Osteocyte (in vitro differentiated cells): Measurements from ENCODE around the gene NFKB1. TPM values are rescaled to one million over a fixed set of nuclear protein-coding genes. Genes with fewer than 3 reads are reported as not detected.
"Not testable (repeated sequence)": the region's sequence is repeated elsewhere in the genome, so short reads cannot be mapped to it uniquely, and the experiment has no call there.

Experiments
- DNase-seq: peaks from one replicate; pipeline ENCODE4 v3.0.0; 2021; ENCODE audit warnings: mixed read lengths; ENCODE audit not compliant: unreplicated experiment; ENCODE audit errors: extremely low spot score
- H3K27ac Mint-ChIP-seq: one replicate; pipeline ENCODE4 v1.8.0; 2021; ENCODE audit warnings: mild to moderate bottlenecking, mixed read lengths; ENCODE audit not compliant: unreplicated experiment
- H3K27me3 Mint-ChIP-seq: one replicate; pipeline ENCODE4 v1.8.0; 2021; ENCODE audit warnings: mixed read lengths; ENCODE audit not compliant: unreplicated experiment
- H3K36me3 Mint-ChIP-seq: one replicate; pipeline ENCODE4 v1.8.0; 2021; ENCODE audit warnings: mixed read lengths; ENCODE audit not compliant: unreplicated experiment
- H3K4me1 Mint-ChIP-seq: one replicate; pipeline ENCODE4 v1.8.0; 2021; ENCODE audit warnings: mixed read lengths; ENCODE audit not compliant: unreplicated experiment
- H3K4me3 Mint-ChIP-seq: one replicate; pipeline ENCODE4 v1.8.0; 2021; ENCODE audit warnings: mild to moderate bottlenecking, moderate library complexity, mixed read lengths; ENCODE audit not compliant: unreplicated experiment
- H3K9me3 Mint-ChIP-seq: one replicate; pipeline ENCODE4 v1.8.0; 2021; ENCODE audit warnings: mixed read lengths; ENCODE audit not compliant: unreplicated experiment
- CTCF ChIP-seq: fragments of 200-600 bp; sonication (generic); IDR thresholded peaks from 2 replicates; pipeline ENCODE4 v1.5.0; 2021; ENCODE audit warnings: antibody characterized with exemption, mild to moderate bottlenecking, moderate library complexity
- total RNA-seq: library from RNA; stranded (reverse); gene quantifications from 2 replicates; pipeline ENCODE4 v1.2.1, GENCODE V29; 2021

NFKB1 gene
- total RNA-seq, 1 donor from 2014 or later = 27.9 TPM

GRCh38 chr4:102567427-102567826 lies 66.3 kb downstream of the NFKB1 start:
- no peak overlapping the region for H3K27ac Mint-ChIP-seq

GRCh38 chr4:102569200-102569599 lies 68.0 kb downstream of the NFKB1 start:
- TF ChIP-seq CTCF = no peak
- peaks cover 19% of the 10 kb centered on the region for H3K4me1 Mint-ChIP-seq
- H3K36me3 Mint-ChIP-seq = peaks cover 24% of the 10 kb centered on the region
- H3K27me3 Mint-ChIP-seq = no peaks in the 10 kb centered on the region
- H3K9me3 Mint-ChIP-seq = no peaks in the 10 kb centered on the region
- no peak for DNase-seq
- H3K27ac Mint-ChIP-seq = peak overlapping the region; percentile 59
- H3K4me3 Mint-ChIP-seq = no peak overlapping the region

More at GRCh38 chr4:102567427-102567826, 66.3 kb downstream of the NFKB1 start:
- no peak for TF ChIP-seq CTCF
- H3K9me3 Mint-ChIP-seq = no peaks in the 10 kb centered on the region
- H3K4me1 Mint-ChIP-seq = peaks cover 19% of the 10 kb centered on the region
- no peak for DNase-seq
- no peak overlapping the region for H3K4me3 Mint-ChIP-seq
- H3K36me3 Mint-ChIP-seq = peaks cover 22% of the 10 kb centered on the region
- H3K27me3 Mint-ChIP-seq = no peaks in the 10 kb centered on the region

GRCh38 chr4:102570211-102570610 lies 69.1 kb downstream of the NFKB1 start:
- not testable (repeated sequence) for H3K27me3 Mint-ChIP-seq, H3K9me3 Mint-ChIP-seq, DNase-seq, H3K27ac Mint-ChIP-seq, H3K4me3 Mint-ChIP-seq
- Mint-ChIP-seq H3K4me1 (peaks cover 24% of the 10 kb centered on the region), H3K36me3 (peaks cover 16% of the 10 kb centered on the region)

- H3K9me3 Mint-ChIP-seq = no peaks in the 10 kb centered on the region
- no peak overlapping the region for H3K4me3 Mint-ChIP-seq
- DNase-seq = no peak
- no peaks in the 10 kb centered on the region for H3K27me3 Mint-ChIP-seq
- H3K27ac Mint-ChIP-seq = no peak overlapping the region
- no peak for TF ChIP-seq CTCF
- H3K4me1 Mint-ChIP-seq = peaks cover 27% of the 10 kb centered on the region
- peaks cover 21% of the 10 kb centered on the region for H3K36me3 Mint-ChIP-seq
These were observed 71.3 kb downstream of the NFKB1 start for GRCh38 chr4:102572452-102572851.

- no peaks in the 10 kb centered on the region for H3K27me3 Mint-ChIP-seq
- peaks cover 39% of the 10 kb centered on the region for H3K36me3 Mint-ChIP-seq
- H3K4me1 Mint-ChIP-seq = peaks cover 15% of the 10 kb centered on the region
- no peak for DNase-seq
- no peak overlapping the region for H3K4me3 Mint-ChIP-seq
- TF ChIP-seq CTCF = no peak
- peak overlapping the region; percentile 43 for H3K27ac Mint-ChIP-seq
- no peaks in the 10 kb centered on the region for H3K9me3 Mint-ChIP-seq
These were observed 73.2 kb downstream of the NFKB1 start for GRCh38 chr4:102574317-102574716.
